Cardiac fibroblast (primary cell): ENCODE results near the gene DPH6.
"Not testable (repeated sequence)": the region's sequence is repeated elsewhere in the genome, so short reads cannot be mapped to it uniquely, and the experiment has no call there.

Experiments
- DNase-seq, 2 donors: peaks; one replicate each; pipeline versions ENCODE4 v3.0.0 to v3.0.0-alpha.2; 2010; ENCODE audit warnings: low read depth in 2 of 2
- H3K4me3 ChIP-seq, 2 donors: replicated peaks in 1 of 2; 1 replicate in 1 of 2; 2 replicates in 1 of 2; pipeline ENCODE4 v1.5.1; 2011; ENCODE audit warnings: low read depth in 2 of 2, low read length in 2 of 2, mild to moderate bottlenecking in 2 of 2, moderate library complexity in 1 of 2
- CTCF ChIP-seq: IDR thresholded peaks from one replicate; pipeline ENCODE4 v1.5.1; 2011; ENCODE audit warnings: low read depth, mild to moderate bottlenecking, low read length, inconsistent platforms

DPH6 gene

GRCh38 chr15:35545824-35546510, at the start of gene DPH6:
Gene DPH6, minus strand, starts transcription at chr15:35546165. Its CDS starts 24 bp downstream, at chr15:35546141.
- peak within 1 kb of the TSS; percentile 80 to 81 for H3K4me3 ChIP-seq
- peak; percentile 0 for TF ChIP-seq CTCF
- peak; percentile 83 to 91 for DNase-seq

- H3K4me3 ChIP-seq: no peak overlapping the region
- TF ChIP-seq CTCF: no peak
- peak in 1 of 2 donors; percentile 52 for DNase-seq
Observed at GRCh38 chr15:35595656-35596055, 49.7 kb upstream of the DPH6 start.

GRCh38 chr15:35591987-35592386, 46.0 kb upstream of the DPH6 start:
- not testable (repeated sequence) for DNase-seq, H3K4me3 ChIP-seq

- no peak overlapping the region for H3K4me3 ChIP-seq
- TF ChIP-seq CTCF: no peak
- DNase-seq: peak in 1 of 2 donors; percentile 83
Observed at GRCh38 chr15:35583863-35584528, 38.0 kb upstream of the DPH6 start.

GRCh38 chr15:35580606-35581005, 34.6 kb upstream of the DPH6 start:
- no peak for TF ChIP-seq CTCF

GRCh38 chr15:35567392-35567791, 21.4 kb upstream of the DPH6 start:
- TF ChIP-seq CTCF: no peak
- no peak overlapping the region for H3K4me3 ChIP-seq
- no peak for DNase-seq

More at GRCh38 chr15:35580606-35581005, 34.6 kb upstream of the DPH6 start:
- no peak for DNase-seq
- H3K4me3 ChIP-seq: no peak overlapping the region

GRCh38 chr15:35566991-35567390, 21.0 kb upstream of the DPH6 start:
- no peak for TF ChIP-seq CTCF
- no peak for DNase-seq
- no peak overlapping the region for H3K4me3 ChIP-seq
